Keratinocyte (primary cell): Measurements from ENCODE around the gene G6PD. TPM values are rescaled to one million over a fixed set of nuclear protein-coding genes. Genes with fewer than 3 reads are reported as not detected.

Source experiments
- DNase-seq: peaks from one replicate; pipeline ENCODE4 v3.0.0-alpha.2; 2011; ENCODE audit warnings: low read depth, missing footprints, low spot score
- FAIRE-seq: peaks from 2 replicates; lab custom pipeline; 2011; peaks lifted over from hg19 to GRCh38; lab: Jason Lieb, UNC
- H2AFZ ChIP-seq: 2 replicates; pipeline ENCODE4 v1.6.0; 2012; ENCODE audit warnings: low read length, control low read depth, inconsistent platforms; ENCODE audit not compliant: control insufficient read depth
- H3K27ac ChIP-seq: 2 replicates; pipeline ENCODE4 v1.5.1; 2011; ENCODE audit warnings: low read length; ENCODE audit not compliant: control insufficient read depth, insufficient read depth
- H3K27me3 ChIP-seq: 3 replicates; pipeline ENCODE4 v1.6.0; 2011; ENCODE audit warnings: low read length; ENCODE audit not compliant: control insufficient read depth, insufficient read depth; ENCODE audit errors: extremely low read depth
- H3K36me3 ChIP-seq, 2 experiments: 2 replicates in 1 of 2; 3 replicates in 1 of 2; pipeline ENCODE4 v1.5.1; 2011; ENCODE audit warnings: low read length in 2 of 2, mild to moderate bottlenecking in 1 of 2; ENCODE audit not compliant: control insufficient read depth in 2 of 2, insufficient read depth in 2 of 2; ENCODE audit errors: extremely low read depth in 1 of 2
- H3K4me1 ChIP-seq: 3 replicates; pipeline ENCODE4 v1.5.1; 2011; ENCODE audit warnings: low read length; ENCODE audit not compliant: control insufficient read depth, insufficient read depth; ENCODE audit errors: extremely low read depth
- H3K4me2 ChIP-seq: 3 replicates; pipeline ENCODE4 v1.6.0; 2011; ENCODE audit warnings: low read depth, low read length; ENCODE audit not compliant: control insufficient read depth, insufficient read depth; ENCODE audit errors: extremely low read depth
- H3K4me3 ChIP-seq, 3 experiments: fragments of 200-600 bp in 1 of 3; sonication (generic) in 1 of 3; 2 replicates in 2 of 3; 3 replicates in 1 of 3; pipeline ENCODE4 v1.5.1; 2011 to 2016; ENCODE audit warnings: low read length in 3 of 3, mild to moderate bottlenecking in 3 of 3, control low read depth in 2 of 3, inconsistent platforms in 1 of 3, low read depth in 1 of 3, mixed read lengths in 1 of 3, mixed run types in 1 of 3, moderate library complexity in 1 of 3; ENCODE audit not compliant: control insufficient read depth in 2 of 3, insufficient read depth in 2 of 3; ENCODE audit errors: extremely low read depth in 1 of 3
- H3K79me2 ChIP-seq: 2 replicates; pipeline ENCODE4 v1.6.0; 2012; ENCODE audit warnings: low read length; ENCODE audit not compliant: control insufficient read depth, insufficient read depth
- H3K9ac ChIP-seq: 3 replicates; pipeline ENCODE4 v1.6.0; 2011; ENCODE audit warnings: low read length; ENCODE audit not compliant: control insufficient read depth, insufficient read depth; ENCODE audit errors: extremely low read depth
- H3K9me1 ChIP-seq: 3 replicates; pipeline ENCODE4 v1.6.0; 2011; ENCODE audit warnings: low read length; ENCODE audit not compliant: control insufficient read depth, insufficient read depth; ENCODE audit errors: extremely low read depth
- H3K9me3 ChIP-seq: 2 replicates; pipeline ENCODE4 v1.5.1; 2012; ENCODE audit warnings: low read depth, low read length; ENCODE audit not compliant: control insufficient read depth
- H4K20me1 ChIP-seq: 3 replicates; pipeline ENCODE4 v1.6.0; 2011; ENCODE audit warnings: low read length; ENCODE audit not compliant: control insufficient read depth, insufficient read depth; ENCODE audit errors: extremely low read depth
- CTCF ChIP-seq, 3 experiments: IDR thresholded peaks in 1 of 3; conservative IDR thresholded peaks in 1 of 3; optimal IDR thresholded peaks in 1 of 3; 2 replicates in 2 of 3; 3 replicates in 1 of 3; pipeline versions ENCODE3 to v1.5.1; 2011; ENCODE audit warnings: low read length in 3 of 3, mild to moderate bottlenecking in 3 of 3, moderate library complexity in 2 of 3, control low read depth in 1 of 3, inconsistent platforms in 1 of 3; ENCODE audit not compliant: insufficient read depth in 2 of 3; ENCODE audit errors: extremely low read depth in 1 of 3
- EZH2 ChIP-seq: IDR thresholded peaks from one replicate; pipeline ENCODE4 v1.6.1; 2012; ENCODE audit warnings: inconsistent platforms, mild to moderate bottlenecking, low read length, moderate library complexity
- dilution Hi-C: fragments of 300-500 bp; cut with MboI; formaldehyde crosslinking; loops from one replicate; pipeline ENCODE4 v1.7.0; 2020; ENCODE audit warnings: low sequenced_read_pairs; ENCODE audit not compliant: extremely low pct_ligation_motif_present
- polyA plus RNA-seq, 5 experiments: library from polyadenylated mRNA; depleted of rRNA in 3 of 5; stranded (reverse) in 3 of 5; stranded (forward) in 1 of 5; unstranded in 1 of 5; fragments of >200 nt; gene quantifications; 1 replicate in 1 of 5; 2 replicates in 3 of 5; 3 replicates in 1 of 5; pipeline versions ENCODE4 v1.2.1 to v1.2.3, GENCODE V29; 2011 to 2012; ENCODE audit warnings: missing spikeins in 2 of 5, low read depth in 1 of 5, low replicate concordance in 1 of 5

Gene G6PD
- polyA plus RNA-seq, 1 donor (not counting 4 experiments of a cell fraction or from before 2014, with no cell fraction given) = 41.6 TPM

GRCh38 chrX:154495472-154495922, 51.1 kb downstream of the G6PD start:
- Histone ChIP-seq H3K9me1 (no peaks in the 10 kb centered on the region), H3K4me3 (no peak overlapping the region), H3K9me3 (no peaks in the 10 kb centered on the region), H3K27me3 (no peaks in the 10 kb centered on the region), H3K27ac (no peak overlapping the region), H3K36me3 (no peaks in the 10 kb centered on the region), H3K9ac (no peak overlapping the region), H3K4me1 (peaks cover 2% of the 10 kb centered on the region), H4K20me1 (no peaks in the 10 kb centered on the region), H3K79me2 (no peaks in the 10 kb centered on the region), H2AFZ (no peak overlapping the region), H3K4me2 (no peak overlapping the region)
- DNase-seq (no peak), FAIRE-seq (no peak)
- TF ChIP-seq CTCF (optimal IDR thresholded peaks at IDR 0.05 in 1 of 3, IDR thresholded peaks at IDR 0.05 in 1 of 3, conservative IDR thresholded peaks at IDR 0.05 in 1 of 3; ENCODE audit: extremely low read depth in 1 of 3, insufficient read depth in 2 of 3, low read length in 3 of 3) (no peak), EZH2 (no peak)
- dilution Hi-C loops = no loop called here

GRCh38 chrX:154494715-154495114, 51.9 kb downstream of the G6PD start:
- Histone ChIP-seq H3K4me1 (peaks cover 2% of the 10 kb centered on the region), H3K27ac (no peak overlapping the region), H3K9ac (no peak overlapping the region), H3K9me3 (no peaks in the 10 kb centered on the region), H3K27me3 (no peaks in the 10 kb centered on the region), H3K79me2 (no peaks in the 10 kb centered on the region), H2AFZ (no peak overlapping the region), H3K4me3 (no peak overlapping the region), H3K36me3 (no peaks in the 10 kb centered on the region), H3K4me2 (no peak overlapping the region), H3K9me1 (no peaks in the 10 kb centered on the region), H4K20me1 (no peaks in the 10 kb centered on the region)
- no peak for DNase-seq
- dilution Hi-C loops = no loop called here
- no peak for FAIRE-seq
- TF ChIP-seq CTCF (optimal IDR thresholded peaks at IDR 0.05 in 1 of 3, IDR thresholded peaks at IDR 0.05 in 1 of 3, conservative IDR thresholded peaks at IDR 0.05 in 1 of 3; ENCODE audit: extremely low read depth in 1 of 3, insufficient read depth in 2 of 3, low read length in 3 of 3) (no peak), EZH2 (no peak)
